GM12865 (cell line): ENCODE measurements around the gene VPS16.
A peak's percentile ranks its signal among the peaks of the same experiment; 100 is the strongest.

Experiments
- DNase-seq: peaks from one replicate; pipeline ENCODE4 v3.0.0; 2010; ENCODE audit warnings: low read depth
- H3K4me3 ChIP-seq: 2 replicates; pipeline ENCODE4 v1.5.1; 2011; ENCODE audit warnings: mild to moderate bottlenecking, low read depth, low read length, control low read depth
- TF ChIP-seq, protein P1 (sequence below): IDR thresholded peaks from 2 replicates; pipeline ENCODE4 v1.5.1; 2011; ENCODE audit warnings: low read length, control low read depth, low read depth, inconsistent platforms; ENCODE audit not compliant: insufficient read depth; ENCODE audit errors: missing control alignments

Gene VPS16

DNA sequence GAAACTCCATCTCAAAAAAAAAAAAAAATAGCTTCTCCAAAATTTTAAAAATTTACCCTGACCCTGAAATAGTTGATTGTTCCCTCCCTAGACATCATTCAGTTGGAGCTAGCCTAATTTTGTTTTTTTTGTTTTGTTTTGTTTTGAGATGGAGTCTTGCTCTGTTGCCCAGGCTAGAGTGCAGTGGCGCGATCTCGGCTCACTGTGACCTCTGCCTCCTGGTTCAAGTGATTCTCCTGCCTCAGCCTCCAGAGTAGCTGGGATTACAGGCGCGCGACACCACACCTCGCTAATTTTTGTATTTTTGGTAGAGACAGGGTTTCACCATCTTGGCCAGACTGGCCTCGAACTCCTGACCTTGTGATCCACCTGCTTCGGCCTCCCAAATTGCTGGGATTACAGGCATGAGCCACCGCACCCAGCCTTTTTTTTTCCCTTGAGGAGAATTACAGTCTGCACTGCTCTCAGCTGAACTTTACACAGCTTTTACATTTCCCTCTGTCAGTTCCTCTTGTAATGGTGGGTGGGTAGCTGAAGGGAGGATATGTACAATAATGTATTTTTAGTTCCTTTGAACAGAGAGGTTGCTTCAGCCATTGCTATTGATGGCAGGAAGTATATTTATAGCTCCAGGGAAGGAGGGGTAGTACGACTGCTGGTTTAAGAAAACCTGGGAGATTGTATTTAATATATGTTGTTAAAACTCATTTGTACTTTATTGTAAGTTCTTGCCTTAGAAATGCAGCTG lies 60.5 kb downstream of the VPS16 start:
- DNase-seq, result peak; percentile 37
- TF ChIP-seq, protein P1, sequence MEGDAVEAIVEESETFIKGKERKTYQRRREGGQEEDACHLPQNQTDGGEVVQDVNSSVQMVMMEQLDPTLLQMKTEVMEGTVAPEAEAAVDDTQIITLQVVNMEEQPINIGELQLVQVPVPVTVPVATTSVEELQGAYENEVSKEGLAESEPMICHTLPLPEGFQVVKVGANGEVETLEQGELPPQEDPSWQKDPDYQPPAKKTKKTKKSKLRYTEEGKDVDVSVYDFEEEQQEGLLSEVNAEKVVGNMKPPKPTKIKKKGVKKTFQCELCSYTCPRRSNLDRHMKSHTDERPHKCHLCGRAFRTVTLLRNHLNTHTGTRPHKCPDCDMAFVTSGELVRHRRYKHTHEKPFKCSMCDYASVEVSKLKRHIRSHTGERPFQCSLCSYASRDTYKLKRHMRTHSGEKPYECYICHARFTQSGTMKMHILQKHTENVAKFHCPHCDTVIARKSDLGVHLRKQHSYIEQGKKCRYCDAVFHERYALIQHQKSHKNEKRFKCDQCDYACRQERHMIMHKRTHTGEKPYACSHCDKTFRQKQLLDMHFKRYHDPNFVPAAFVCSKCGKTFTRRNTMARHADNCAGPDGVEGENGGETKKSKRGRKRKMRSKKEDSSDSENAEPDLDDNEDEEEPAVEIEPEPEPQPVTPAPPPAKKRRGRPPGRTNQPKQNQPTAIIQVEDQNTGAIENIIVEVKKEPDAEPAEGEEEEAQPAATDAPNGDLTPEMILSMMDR, result no peak

DNA sequence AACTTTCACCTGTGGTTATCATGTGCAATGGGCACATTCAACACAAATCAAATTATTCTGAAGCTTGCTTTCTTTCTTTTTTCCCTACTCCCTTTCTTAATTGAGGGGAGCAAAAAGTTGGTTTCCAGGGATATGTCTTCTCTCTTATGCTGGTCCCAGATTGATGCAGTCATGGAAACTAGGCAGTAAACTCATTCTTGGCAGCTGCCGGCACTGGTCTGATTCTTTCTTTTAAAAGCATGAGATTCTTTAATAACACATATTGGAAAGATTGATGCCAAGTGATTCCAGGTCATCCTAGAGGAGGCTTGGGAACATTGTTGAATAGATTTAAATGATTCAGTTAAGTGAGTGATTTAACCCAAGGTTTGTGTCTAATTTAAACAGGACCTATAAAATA lies 61.7 kb downstream of the VPS16 start:
- H3K4me3 ChIP-seq, result no peak overlapping the region
- TF ChIP-seq, protein P1, result no peak
- no peak for DNase-seq

More for the DNA sequence above, 60.5 kb downstream of the VPS16 start:
- H3K4me3 ChIP-seq, result no peak overlapping the region

DNA sequence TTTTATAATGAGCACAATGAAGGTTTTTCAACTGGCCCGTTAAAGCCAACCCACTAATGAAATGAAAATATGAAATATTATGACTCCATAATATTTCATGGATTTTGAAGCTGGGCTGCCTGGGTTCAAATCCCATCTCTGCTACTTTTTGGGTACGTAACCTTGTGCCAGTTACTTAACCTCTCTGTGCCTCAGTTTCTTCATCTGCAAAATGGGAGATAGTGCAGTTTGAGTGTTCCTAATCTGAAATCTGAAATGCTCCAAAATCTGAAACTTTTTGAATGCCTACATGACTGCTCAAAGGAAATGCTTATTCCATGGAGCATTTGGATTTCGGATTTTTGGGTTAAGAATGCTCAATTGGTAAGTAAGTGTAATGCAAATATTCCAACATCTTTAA lies 62.3 kb downstream of the VPS16 start:
- no peak overlapping the region for H3K4me3 ChIP-seq
- no peak for DNase-seq
- TF ChIP-seq, protein P1, result no peak

DNA sequence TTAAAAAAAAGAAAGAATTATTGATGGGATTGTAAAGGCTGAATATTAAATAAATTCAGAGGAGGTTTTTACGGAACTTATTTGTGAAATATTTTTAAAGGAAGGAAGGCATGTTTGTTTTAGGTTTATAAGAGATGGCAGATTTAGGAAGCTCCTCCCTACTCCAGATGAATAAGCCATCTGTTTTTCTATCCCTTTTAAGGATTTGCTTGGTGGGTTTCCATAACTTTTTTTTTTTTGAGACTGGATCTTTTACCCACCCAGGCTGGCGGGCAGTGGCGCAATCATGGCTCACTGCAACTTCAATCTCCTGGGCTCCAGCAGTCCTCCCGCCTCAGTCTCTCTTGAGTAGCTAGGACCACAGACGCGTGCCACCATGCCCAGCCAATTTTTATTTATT lies 63.1 kb downstream of the VPS16 start:
- TF ChIP-seq, protein P1, result no peak
- H3K4me3 ChIP-seq, result no peak overlapping the region

DNA sequence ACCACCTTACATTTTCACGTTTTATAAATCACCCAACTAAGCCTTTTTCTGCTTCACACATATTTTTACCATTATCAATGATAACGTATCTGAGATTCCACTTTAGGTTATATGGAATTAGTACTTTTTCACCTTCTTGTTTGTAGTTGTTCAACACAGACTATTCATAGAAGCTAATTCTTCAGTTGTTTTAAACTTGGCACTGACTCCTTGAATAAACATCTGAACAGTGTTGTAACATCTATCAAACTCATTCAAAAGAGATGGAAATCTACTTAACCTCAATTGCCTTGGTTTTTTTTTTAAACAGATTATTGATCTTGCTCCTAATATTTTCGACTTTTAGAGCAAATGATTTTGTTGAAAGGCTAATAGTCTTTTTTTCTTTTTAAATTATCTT lies 67.0 kb downstream of the VPS16 start:
- no peak overlapping the region for H3K4me3 ChIP-seq
- no peak for DNase-seq
- TF ChIP-seq, protein P1, result no peak

More for the DNA sequence above, 63.1 kb downstream of the VPS16 start:
- no peak for DNase-seq

DNA sequence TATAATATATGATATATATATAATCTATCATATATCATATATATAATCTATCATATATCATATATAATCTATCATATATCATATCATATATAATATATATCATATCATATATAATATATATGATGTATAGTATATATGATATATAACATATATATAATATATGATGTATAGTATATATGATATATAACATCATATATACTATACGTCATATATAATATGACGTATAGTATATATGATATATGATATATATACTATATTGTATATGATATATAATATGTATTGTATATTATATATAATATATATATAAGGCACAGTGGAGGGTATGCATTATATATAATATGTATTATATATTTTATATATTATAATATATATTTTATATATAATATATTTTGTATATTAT lies 69.4 kb downstream of the VPS16 start:
- no peak overlapping the region for H3K4me3 ChIP-seq
- TF ChIP-seq, protein P1, result no peak
- no peak for DNase-seq

DNA sequence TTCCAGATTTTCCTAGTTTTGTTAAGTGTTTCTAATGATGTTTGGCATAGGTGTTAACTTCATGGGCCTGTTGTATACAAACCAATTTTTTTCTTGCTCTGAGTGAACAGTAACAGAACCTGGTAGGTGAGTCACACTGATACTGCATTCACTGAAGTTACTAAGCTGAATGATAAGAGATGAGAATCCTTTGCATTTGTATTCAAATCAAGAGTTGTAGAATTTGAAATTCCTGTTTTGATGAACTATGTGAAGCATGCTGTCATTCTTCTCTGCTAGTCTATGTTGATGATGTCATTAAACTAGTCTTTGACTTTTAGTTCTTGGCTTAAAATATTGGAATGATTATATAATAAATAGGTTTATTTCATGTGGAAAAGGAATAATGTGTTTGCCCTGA lies 70.7 kb downstream of the VPS16 start:
- H3K4me3 ChIP-seq, result no peak overlapping the region
- TF ChIP-seq, protein P1, result no peak
- peak; percentile 14 for DNase-seq
